ENCODE data around the gene RUVBL2.
"Not testable (repeated sequence)": the region's sequence is repeated elsewhere in the genome, so short reads cannot be mapped to it uniquely, and the experiment has no call there.

RUVBL2 gene

DNA sequence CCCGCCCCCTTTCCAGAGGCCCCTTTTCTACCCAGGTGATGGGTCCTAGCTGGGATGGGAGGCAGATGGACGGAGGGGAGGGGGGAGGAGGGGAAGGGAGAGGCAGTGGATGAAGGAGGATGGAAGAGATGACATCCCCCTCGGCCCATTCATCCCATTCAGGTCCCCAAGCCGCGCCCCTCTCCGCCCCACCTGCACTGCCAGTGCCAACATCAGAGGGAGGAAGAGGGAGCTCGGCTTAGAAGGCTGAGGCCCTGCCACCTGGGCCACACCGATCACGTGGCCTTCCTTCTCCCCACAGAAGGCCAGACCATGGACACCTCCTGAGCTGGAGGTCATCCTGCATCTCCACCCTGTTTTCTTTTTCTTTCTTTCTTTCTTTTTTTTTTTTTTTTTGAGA, 35.0 kb downstream of the RUVBL2 start:
- not testable (repeated sequence) for H2AFZ ChIP-seq; H3K4me2 ChIP-seq (ENCODE audit: low read length)

DNA sequence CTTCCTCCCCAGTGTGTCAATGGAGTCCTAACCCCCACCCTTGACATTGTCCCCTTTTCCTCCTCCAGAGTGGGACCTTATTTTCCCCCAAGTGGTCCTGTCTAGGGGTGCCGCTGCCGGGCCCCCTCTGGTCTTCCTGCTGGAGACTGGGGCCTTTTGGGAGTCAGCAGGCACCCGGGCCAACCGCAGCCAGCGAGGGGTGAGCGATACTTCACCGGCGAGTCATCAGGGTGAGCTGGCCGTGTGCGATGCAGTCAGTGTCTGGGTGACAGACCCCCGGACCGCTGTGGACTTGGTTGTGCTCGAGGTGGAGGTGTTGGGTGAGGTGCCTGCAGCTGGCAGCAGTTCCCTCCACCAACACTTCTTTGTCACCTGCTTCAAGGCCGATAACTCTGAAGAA, 36.1 kb downstream of the RUVBL2 start:
- not testable (repeated sequence) for H2AFZ ChIP-seq; H3K79me2 ChIP-seq; H3K36me3 ChIP-seq (ENCODE audit: control insufficient read depth, insufficient read depth, low read length); H3K4me3 ChIP-seq (ENCODE audit: low read depth, low read length); H3K27ac ChIP-seq; H3K4me2 ChIP-seq (ENCODE audit: low read length); H3K4me1 ChIP-seq; H3K9ac ChIP-seq; H3K27me3 ChIP-seq (ENCODE audit: control insufficient read depth, insufficient read depth, low read length); H3K9me3 ChIP-seq (ENCODE audit: control insufficient read depth, low read length)

More for the DNA sequence above, 35.0 kb downstream of the RUVBL2 start:
- H3K4me3 ChIP-seq (ENCODE audit: low read depth, low read length); H3K9me3 ChIP-seq (ENCODE audit: control insufficient read depth, low read length); H3K27me3 ChIP-seq (ENCODE audit: control insufficient read depth, insufficient read depth, low read length); H3K79me2 ChIP-seq; H3K4me1 ChIP-seq; H3K36me3 ChIP-seq (ENCODE audit: control insufficient read depth, insufficient read depth, low read length); H3K27ac ChIP-seq; H3K9ac ChIP-seq: not testable (repeated sequence)

GRCh38 chr19:49030323-49030722, 36.6 kb downstream of the RUVBL2 start:
- not testable (repeated sequence) for H3K27me3 ChIP-seq (ENCODE audit: control insufficient read depth, insufficient read depth, low read length); H3K4me1 ChIP-seq; H3K36me3 ChIP-seq (ENCODE audit: control insufficient read depth, insufficient read depth, low read length); H3K9me3 ChIP-seq (ENCODE audit: control insufficient read depth, low read length); H3K4me2 ChIP-seq (ENCODE audit: low read length); H3K79me2 ChIP-seq; H2AFZ ChIP-seq; H3K4me3 ChIP-seq (ENCODE audit: low read depth, low read length); H3K27ac ChIP-seq; H3K9ac ChIP-seq

DNA sequence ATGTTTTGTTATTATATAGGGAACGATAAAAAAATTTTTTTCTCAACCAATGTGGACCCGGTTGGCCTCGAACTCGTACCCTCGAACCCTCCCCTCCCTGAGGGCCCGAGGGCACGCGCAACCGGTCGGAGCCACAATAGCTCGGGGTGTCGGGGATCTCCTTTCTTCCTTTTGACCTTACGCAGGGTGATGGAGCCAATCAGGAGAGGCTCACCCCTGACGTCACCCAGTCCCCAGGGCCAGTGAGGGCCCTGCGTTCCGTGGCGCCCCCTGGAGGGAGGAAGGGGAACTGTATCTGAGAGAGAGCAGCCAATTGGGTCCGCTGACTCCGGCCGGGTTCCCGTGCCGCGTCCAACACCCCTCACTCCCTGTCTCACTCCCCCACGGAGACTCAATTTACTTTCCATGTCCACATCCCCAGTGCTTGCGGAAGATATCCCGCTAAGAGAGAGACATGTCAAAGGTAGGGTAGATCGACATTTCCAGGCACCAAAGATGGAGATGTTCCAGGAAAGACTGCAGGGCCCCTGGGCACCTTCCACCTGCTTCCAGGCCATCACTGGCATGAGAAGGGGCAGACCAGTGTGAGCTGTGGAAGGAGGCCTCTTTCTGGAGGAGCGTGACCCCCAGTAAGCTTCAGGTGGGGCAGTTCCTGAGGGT, 38.1 kb downstream of the RUVBL2 start, which contains the start of gene CGB2:
Gene CGB2, plus strand, starts transcription at position 249 of the 660 bp plus-strand sequence. Its CDS starts 206 bp downstream, at position 455.
- not testable (repeated sequence) for H2AFZ ChIP-seq; H3K9ac ChIP-seq; H3K4me1 ChIP-seq; H3K27ac ChIP-seq; H3K27me3 ChIP-seq (ENCODE audit: control insufficient read depth, insufficient read depth, low read length); H3K9me3 ChIP-seq (ENCODE audit: control insufficient read depth, low read length); H3K4me3 ChIP-seq (ENCODE audit: low read depth, low read length); H3K79me2 ChIP-seq; H3K36me3 ChIP-seq (ENCODE audit: control insufficient read depth, insufficient read depth, low read length); H3K4me2 ChIP-seq (ENCODE audit: low read length)

DNA sequence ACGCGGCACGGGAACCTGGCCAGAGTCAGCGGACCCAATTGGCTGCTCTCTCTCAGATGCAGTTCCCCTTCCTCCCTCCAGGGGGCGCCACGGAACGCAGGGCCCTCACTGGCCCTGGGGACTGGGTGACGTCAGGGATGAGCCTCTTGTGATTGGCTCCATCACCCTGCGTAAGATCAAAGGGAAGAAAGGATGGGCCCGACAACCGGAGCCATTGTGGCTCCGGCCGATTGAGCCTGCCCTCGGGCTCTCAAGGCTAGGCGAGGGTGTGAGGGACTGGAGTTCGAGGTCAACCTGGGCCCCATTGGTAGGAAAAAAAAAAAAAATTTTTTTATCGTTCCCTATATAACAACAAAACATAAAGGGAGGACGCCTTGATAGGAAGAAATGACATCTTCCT, 43.1 kb downstream of the RUVBL2 start, which contains the start of gene CGB1:
Gene CGB1, minus strand, starts transcription at position 81 of the 400 bp plus-strand sequence. CDS start 184 bp downstream, outside the sequence.
- not testable (repeated sequence) for H3K27ac ChIP-seq; H3K4me3 ChIP-seq (ENCODE audit: low read depth, low read length); H3K4me2 ChIP-seq (ENCODE audit: low read length); H3K4me1 ChIP-seq; H3K79me2 ChIP-seq; H3K27me3 ChIP-seq (ENCODE audit: control insufficient read depth, insufficient read depth, low read length); H2AFZ ChIP-seq; H3K36me3 ChIP-seq (ENCODE audit: control insufficient read depth, insufficient read depth, low read length); H3K9ac ChIP-seq; H3K9me3 ChIP-seq (ENCODE audit: control insufficient read depth, low read length)

GRCh38 chr19:49038111-49038510, 44.4 kb downstream of the RUVBL2 start:
- H3K9me3 ChIP-seq (ENCODE audit: control insufficient read depth, low read length); H3K36me3 ChIP-seq (ENCODE audit: control insufficient read depth, insufficient read depth, low read length); H2AFZ ChIP-seq; H3K79me2 ChIP-seq; H3K4me2 ChIP-seq (ENCODE audit: low read length); H3K27me3 ChIP-seq (ENCODE audit: control insufficient read depth, insufficient read depth, low read length); H3K27ac ChIP-seq; H3K9ac ChIP-seq; H3K4me1 ChIP-seq; H3K4me3 ChIP-seq (ENCODE audit: low read depth, low read length): not testable (repeated sequence)

DNA sequence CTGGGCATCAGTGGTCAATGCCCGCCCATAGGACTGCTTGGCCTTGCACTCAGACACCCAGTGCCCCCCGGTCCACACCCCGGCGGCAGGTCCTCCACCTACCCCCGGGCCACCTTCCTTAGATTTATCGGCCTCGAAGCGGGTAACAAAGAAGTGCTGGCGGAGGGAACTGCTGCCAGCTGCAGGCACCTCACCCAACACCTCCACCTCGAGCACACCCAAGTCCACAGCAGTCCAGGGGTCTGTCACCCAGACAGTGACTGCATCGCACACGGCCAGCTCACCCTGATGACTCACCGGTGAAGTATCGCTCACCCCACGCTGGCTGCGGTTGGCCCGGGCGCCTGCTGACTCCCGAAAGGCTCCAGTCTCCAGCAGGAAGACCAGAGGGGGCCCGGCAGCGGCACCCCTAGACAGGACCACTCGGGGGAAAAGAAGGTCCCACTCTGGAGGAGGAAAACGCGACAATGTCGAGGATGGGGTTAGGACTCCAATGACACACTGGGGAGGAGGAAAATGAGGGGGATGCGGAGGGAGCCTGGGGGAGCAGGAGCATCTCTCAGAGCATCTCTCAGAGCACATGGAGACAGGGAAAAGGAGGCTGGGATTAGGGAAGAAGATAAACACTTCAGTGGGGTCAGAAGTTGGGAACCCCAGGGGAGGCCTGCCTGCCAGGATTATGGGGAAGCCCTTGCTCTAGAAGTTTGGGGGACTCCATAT, 45.0 kb downstream of the RUVBL2 start:
- not testable (repeated sequence) for H3K9ac ChIP-seq; H3K79me2 ChIP-seq; H3K4me2 ChIP-seq (ENCODE audit: low read length); H3K9me3 ChIP-seq (ENCODE audit: control insufficient read depth, low read length); H3K27ac ChIP-seq; H3K4me3 ChIP-seq (ENCODE audit: low read depth, low read length); H3K27me3 ChIP-seq (ENCODE audit: control insufficient read depth, insufficient read depth, low read length); H3K36me3 ChIP-seq (ENCODE audit: control insufficient read depth, insufficient read depth, low read length); H2AFZ ChIP-seq; H3K4me1 ChIP-seq

GRCh38 chr19:49039736-49040135, 46.0 kb downstream of the RUVBL2 start:
- H3K79me2 ChIP-seq; H3K27me3 ChIP-seq (ENCODE audit: control insufficient read depth, insufficient read depth, low read length); H3K27ac ChIP-seq; H3K4me2 ChIP-seq (ENCODE audit: low read length); H3K9me3 ChIP-seq (ENCODE audit: control insufficient read depth, low read length); H3K4me1 ChIP-seq; H3K4me3 ChIP-seq (ENCODE audit: low read depth, low read length); H3K36me3 ChIP-seq (ENCODE audit: control insufficient read depth, insufficient read depth, low read length); H3K9ac ChIP-seq; H2AFZ ChIP-seq: not testable (repeated sequence)
